HepG2 (cell line): ENCODE data around the gene IFT27. TPM values are rescaled to one million over a fixed set of nuclear protein-coding genes. Genes with fewer than 3 reads are reported as not detected.

Experiments used
- ATAC-seq: fragments of 200-7000 bp; cut with Tn5 transposase; 3 replicates; pipeline ENCODE4 v1.9.1; 2020; ENCODE audit warnings: mild to moderate bottlenecking, moderate library complexity
- BruUV-seq: library from RNA; stranded (reverse); fragments of 400-500 nt; replicated peaks from 2 replicates; lab custom pipeline; 2021; lab: Mats Ljungman, UMichigan
- CTCF ChIA-PET: fragments of 300-600 bp; formaldehyde crosslinking; extraction: SDS; loops from one replicate; lab custom pipeline; 2021; ENCODE audit warnings: low total read pairs, inconsistent platforms, low intra/inter-chr PET ratio; lab: Yijun Ruan, JAX
- POLR2A ChIA-PET: fragments of 350-600 bp; sonication (Branson Sonifier 250); formaldehyde crosslinking; loops from one replicate; lab custom pipeline; 2020; ENCODE audit warnings: antibody characterized with exemption, inconsistent platforms; lab: Yijun Ruan, JAX
- DNase-seq: peaks from one replicate; pipeline ENCODE4 v3.0.0-alpha.2; 2015; ENCODE audit warnings: low spot score
- FAIRE-seq: peaks from 3 replicates; lab custom pipeline; 2011; peaks lifted over from hg19 to GRCh38; lab: Jason Lieb, UNC
- H2AFZ ChIP-seq: one replicate; pipeline ENCODE4 v1.6.1; 2011; ENCODE audit warnings: low read length, inconsistent platforms
- H3K27ac ChIP-seq: fragments of 300-600 bp; 3 replicates; pipeline ENCODE4 v1.8.0; 2011; ENCODE audit warnings: mixed run types, mild to moderate bottlenecking, mixed read lengths, low read length, inconsistent platforms; ENCODE audit not compliant: insufficient read depth; ENCODE audit errors: extremely low read length
- H3K27me3 ChIP-seq, 2 experiments: fragments of 200-600 bp in 1 of 2; 2 replicates in 1 of 2; 3 replicates in 1 of 2; pipeline versions ENCODE4 v1.6.0 to v1.8.0; 2011; ENCODE audit warnings: low read length in 2 of 2, mild to moderate bottlenecking in 2 of 2, moderate library complexity in 2 of 2, inconsistent platforms in 1 of 2; ENCODE audit not compliant: insufficient read depth in 2 of 2, control insufficient read depth in 1 of 2
- H3K36me3 ChIP-seq, 2 experiments: fragments of 200-600 bp in 1 of 2; replicated peaks in 1 of 2; 2 replicates in 1 of 2; 3 replicates in 1 of 2; pipeline versions ENCODE4 v1.5.1 to v1.8.0; 2011; ENCODE audit warnings: low read length in 2 of 2, inconsistent platforms in 1 of 2; ENCODE audit not compliant: insufficient read depth in 2 of 2, control insufficient read depth in 1 of 2
- H3K4me1 ChIP-seq: 2 replicates; pipeline ENCODE4 v1.5.1; 2012; ENCODE audit warnings: low read length, inconsistent platforms; ENCODE audit not compliant: insufficient read depth
- H3K4me2 ChIP-seq: 2 replicates; pipeline ENCODE4 v1.6.0; 2011; ENCODE audit warnings: low read depth, low read length, inconsistent platforms
- H3K4me3 ChIP-seq, 3 experiments: fragments of 200-600 bp in 1 of 3; sonication (generic), shearing (Covaris generic) in 1 of 3; replicated peaks in 1 of 3; 2 replicates each; pipeline ENCODE4 v1.5.1; 2011 to 2016; ENCODE audit warnings: low read length in 3 of 3, inconsistent platforms in 2 of 3, low read depth in 2 of 3, mild to moderate bottlenecking in 2 of 3, control low read depth in 1 of 3, mixed read lengths in 1 of 3; ENCODE audit not compliant: insufficient read depth in 1 of 3
- H3K79me2 ChIP-seq: one replicate; pipeline ENCODE4 v1.6.1; 2011; ENCODE audit warnings: low read length, inconsistent platforms; ENCODE audit not compliant: insufficient read depth
- H3K9ac ChIP-seq: 2 replicates; pipeline ENCODE4 v1.6.0; 2011; ENCODE audit warnings: mild to moderate bottlenecking, low read depth, low read length, inconsistent platforms; ENCODE audit not compliant: insufficient read depth
- H3K9me3 ChIP-seq: 2 replicates; pipeline ENCODE4 v1.5.1; 2012; ENCODE audit warnings: mild to moderate bottlenecking, low read length
- H4K20me1 ChIP-seq: 2 replicates; pipeline ENCODE4 v1.6.0; 2011; ENCODE audit warnings: inconsistent platforms, mild to moderate bottlenecking, low read length, moderate library complexity; ENCODE audit not compliant: insufficient read depth
- CBX1 ChIP-seq: IDR thresholded peaks from one replicate; pipeline ENCODE4 v1.6.1; 2016; ENCODE audit warnings: antibody characterized with exemption, low read depth
- ELF1 ChIP-seq: sonication (generic); formaldehyde crosslinking; IDR thresholded peaks from 2 replicates; pipeline ENCODE4 v1.4.0; 2020; ENCODE audit warnings: missing genetic modification reagents
- KLF9 ChIP-seq: IDR thresholded peaks from 2 replicates; pipeline ENCODE4 v1.6.1; 2016; ENCODE audit warnings: low read depth
- RFX1 ChIP-seq: fragments of 450-650 bp; IDR thresholded peaks from 2 replicates; pipeline ENCODE4 v1.6.1; 2017
- SRY ChIP-seq: sonication (generic); formaldehyde crosslinking; IDR thresholded peaks from 2 replicates; pipeline ENCODE4 v1.8.0; 2022; ENCODE audit warnings: mild to moderate bottlenecking, missing genetic modification reagents
- TP53 ChIP-seq: sonication (generic); formaldehyde crosslinking; conservative IDR thresholded peaks from 2 replicates; pipeline ENCODE4 v1.4.0; 2020; ENCODE audit warnings: missing genetic modification reagents
- ZFP62 ChIP-seq: sonication (generic); formaldehyde crosslinking; IDR thresholded peaks from 2 replicates; pipeline ENCODE4 v1.4.0; 2020; ENCODE audit warnings: missing genetic modification reagents
- ZKSCAN8 ChIP-seq: IDR thresholded peaks from 2 replicates; pipeline ENCODE4 v1.6.1; 2016; ENCODE audit warnings: borderline replicate concordance, missing genetic modification reagents, missing compliant biosample characterization
- ZNF160 ChIP-seq: sonication (generic); formaldehyde crosslinking; IDR thresholded peaks from 2 replicates; pipeline ENCODE4 v1.8.0; 2022; ENCODE audit warnings: mild to moderate bottlenecking, inconsistent platforms, missing genetic modification reagents
- ZNF33A ChIP-seq: sonication (generic); formaldehyde crosslinking; IDR thresholded peaks from 2 replicates; pipeline ENCODE4 v1.5.1; 2020; ENCODE audit warnings: missing genetic modification reagents, mild to moderate bottlenecking, moderate library complexity, borderline replicate concordance
- ZNF44 ChIP-seq: sonication (generic); formaldehyde crosslinking; IDR thresholded peaks from 2 replicates; pipeline ENCODE4 v1.5.1; 2020; ENCODE audit warnings: mild to moderate bottlenecking, missing genetic modification reagents
- ZSCAN25 ChIP-seq: sonication (generic); formaldehyde crosslinking; IDR thresholded peaks from 2 replicates; pipeline ENCODE4 v1.8.0; 2022; ENCODE audit warnings: mild to moderate bottlenecking, missing genetic modification reagents
- whole genome bisulfite sequencing: methylation state at CpG from one replicate; pipeline ENCODE4 v1.1.6; 2017; ENCODE audit warnings: low lambda C conversion rate; 5-methylcytosine and 5-hydroxymethylcytosine counted together
- in situ Hi-C: cut with HindIII; loops from 2 replicates; pipeline ENCODE4 v1.10.0; 2017; ENCODE audit warnings: low pct_unique_long_range_greater_than_20kb; ENCODE audit not compliant: extremely low pct_ligation_motif_present
- intact Hi-C: fragments of 100-400 bp; cut with micrococcal nuclease; formaldehyde crosslinking; loops from one replicate; pipeline ENCODE4 v1.10.0; 2022; ENCODE audit not compliant: unreplicated experiment
- polyA plus RNA-seq, 8 experiments: library from polyadenylated mRNA; depleted of rRNA in 3 of 8; stranded (reverse) in 7 of 8; unstranded in 1 of 8; fragments of >200 nt; fragmentation: Illumina TruSeq in 4 of 8; extraction: Trizol in 4 of 8; gene quantifications; 2 replicates each; pipeline versions ENCODE4 v1.2.1 to v1.2.3, GENCODE V29; 2011 to 2016; ENCODE audit warnings: low read depth in 4 of 8, missing spikeins in 1 of 8, mixed read lengths in 1 of 8; ENCODE audit not compliant: insufficient read depth in 1 of 8
- total RNA-seq, 5 experiments: library from RNA; depleted of rRNA; stranded (reverse); fragments of >200 nt; fragmentation: Illumina TruSeq; extraction: Trizol; gene quantifications; 2 replicates each; pipeline ENCODE4 v1.2.3, GENCODE V29; 2016; ENCODE audit warnings: low read depth in 1 of 5
- TF ChIP-seq, protein P1 (sequence below): sonication (generic); formaldehyde crosslinking; IDR thresholded peaks from 2 replicates; pipeline ENCODE4 v1.4.0; 2020; ENCODE audit warnings: missing genetic modification reagents
- TF ChIP-seq, protein P2 (sequence below): sonication (generic); formaldehyde crosslinking; IDR thresholded peaks from 2 replicates; pipeline ENCODE4 v1.4.0; 2020; ENCODE audit warnings: missing genetic modification reagents, borderline replicate concordance
- TF ChIP-seq, protein P3 (sequence below): IDR thresholded peaks from 2 replicates; pipeline ENCODE4 v1.6.1; 2012; ENCODE audit warnings: inconsistent platforms
- TF ChIP-seq, protein P4 (sequence below): sonication (generic); formaldehyde crosslinking; IDR thresholded peaks from 2 replicates; pipeline ENCODE4 v1.4.0; 2020; ENCODE audit warnings: missing genetic modification reagents

Gene IFT27
- total and polyA plus RNA-seq, 2 of the 13 experiments (the other 11 are each of a cell fraction or from before 2014, with no cell fraction given), result 0.25 to 0.33 TPM

DNA sequence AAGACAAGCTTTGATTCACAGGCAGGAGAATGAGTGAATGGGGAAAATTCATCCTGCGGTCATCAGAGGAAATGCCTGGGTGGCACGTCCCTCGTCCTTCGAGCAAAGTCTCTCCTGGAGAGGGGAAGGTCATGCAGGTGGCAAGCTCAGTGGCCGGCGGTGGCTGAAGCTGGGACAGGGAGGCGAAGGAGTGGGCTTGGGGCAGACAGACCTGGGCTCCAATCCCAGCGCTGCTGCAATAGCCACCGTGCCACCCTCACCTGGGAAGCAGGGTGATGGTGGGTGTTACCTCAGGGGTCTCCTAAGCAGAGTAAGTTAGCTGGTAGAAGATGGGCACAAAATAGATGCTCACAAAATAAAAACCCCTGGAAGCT is 49.9 kb downstream of the IFT27 start:
- BruUV-seq, result no TSS peak
- no peak overlapping the region for H3K9ac ChIP-seq
- WGBS, result 20% methylated on average over 6 of the region's 9 CpGs
- in situ Hi-C loops (no loop called here), intact Hi-C loops (no loop called here)
- H3K9me3 ChIP-seq, result no peaks in the 10 kb centered on the region
- no peaks in the 10 kb centered on the region for H4K20me1 ChIP-seq
- H3K4me2 ChIP-seq, result no peak overlapping the region
- FAIRE-seq, result no peak
- ChIA-PET CTCF (no interaction called here), POLR2A (no interaction called here)
- H3K79me2 ChIP-seq, result no peaks in the 10 kb centered on the region
- H3K27me3 ChIP-seq, result peaks cover 1 to 25% of the 10 kb centered on the region in 2 experiments; a peak in 4 of 5 replicates
- H3K36me3 ChIP-seq, result no peaks in the 10 kb centered on the region
- DNase-seq, result no peak
- no peaks in the 10 kb centered on the region for H3K4me1 ChIP-seq
- no peak overlapping the region for H3K4me3 ChIP-seq
- no peak overlapping the region for H3K27ac ChIP-seq
- ATAC-seq, result no peak
- no peak overlapping the region for H2AFZ ChIP-seq
- no peak for TF ChIP-seq ZNF33A
- TF ChIP-seq, protein P1, sequence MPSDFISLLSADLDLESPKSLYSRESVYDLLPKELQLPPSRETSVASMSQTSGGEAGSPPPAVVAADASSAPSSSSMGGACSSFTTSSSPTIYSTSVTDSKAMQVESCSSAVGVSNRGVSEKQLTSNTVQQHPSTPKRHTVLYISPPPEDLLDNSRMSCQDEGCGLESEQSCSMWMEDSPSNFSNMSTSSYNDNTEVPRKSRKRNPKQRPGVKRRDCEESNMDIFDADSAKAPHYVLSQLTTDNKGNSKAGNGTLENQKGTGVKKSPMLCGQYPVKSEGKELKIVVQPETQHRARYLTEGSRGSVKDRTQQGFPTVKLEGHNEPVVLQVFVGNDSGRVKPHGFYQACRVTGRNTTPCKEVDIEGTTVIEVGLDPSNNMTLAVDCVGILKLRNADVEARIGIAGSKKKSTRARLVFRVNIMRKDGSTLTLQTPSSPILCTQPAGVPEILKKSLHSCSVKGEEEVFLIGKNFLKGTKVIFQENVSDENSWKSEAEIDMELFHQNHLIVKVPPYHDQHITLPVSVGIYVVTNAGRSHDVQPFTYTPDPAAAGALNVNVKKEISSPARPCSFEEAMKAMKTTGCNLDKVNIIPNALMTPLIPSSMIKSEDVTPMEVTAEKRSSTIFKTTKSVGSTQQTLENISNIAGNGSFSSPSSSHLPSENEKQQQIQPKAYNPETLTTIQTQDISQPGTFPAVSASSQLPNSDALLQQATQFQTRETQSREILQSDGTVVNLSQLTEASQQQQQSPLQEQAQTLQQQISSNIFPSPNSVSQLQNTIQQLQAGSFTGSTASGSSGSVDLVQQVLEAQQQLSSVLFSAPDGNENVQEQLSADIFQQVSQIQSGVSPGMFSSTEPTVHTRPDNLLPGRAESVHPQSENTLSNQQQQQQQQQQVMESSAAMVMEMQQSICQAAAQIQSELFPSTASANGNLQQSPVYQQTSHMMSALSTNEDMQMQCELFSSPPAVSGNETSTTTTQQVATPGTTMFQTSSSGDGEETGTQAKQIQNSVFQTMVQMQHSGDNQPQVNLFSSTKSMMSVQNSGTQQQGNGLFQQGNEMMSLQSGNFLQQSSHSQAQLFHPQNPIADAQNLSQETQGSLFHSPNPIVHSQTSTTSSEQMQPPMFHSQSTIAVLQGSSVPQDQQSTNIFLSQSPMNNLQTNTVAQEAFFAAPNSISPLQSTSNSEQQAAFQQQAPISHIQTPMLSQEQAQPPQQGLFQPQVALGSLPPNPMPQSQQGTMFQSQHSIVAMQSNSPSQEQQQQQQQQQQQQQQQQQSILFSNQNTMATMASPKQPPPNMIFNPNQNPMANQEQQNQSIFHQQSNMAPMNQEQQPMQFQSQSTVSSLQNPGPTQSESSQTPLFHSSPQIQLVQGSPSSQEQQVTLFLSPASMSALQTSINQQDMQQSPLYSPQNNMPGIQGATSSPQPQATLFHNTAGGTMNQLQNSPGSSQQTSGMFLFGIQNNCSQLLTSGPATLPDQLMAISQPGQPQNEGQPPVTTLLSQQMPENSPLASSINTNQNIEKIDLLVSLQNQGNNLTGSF, result no peak
- no peak for TF ChIP-seq ZSCAN25
- no peak for TF ChIP-seq ELF1
- TF ChIP-seq, protein P2, sequence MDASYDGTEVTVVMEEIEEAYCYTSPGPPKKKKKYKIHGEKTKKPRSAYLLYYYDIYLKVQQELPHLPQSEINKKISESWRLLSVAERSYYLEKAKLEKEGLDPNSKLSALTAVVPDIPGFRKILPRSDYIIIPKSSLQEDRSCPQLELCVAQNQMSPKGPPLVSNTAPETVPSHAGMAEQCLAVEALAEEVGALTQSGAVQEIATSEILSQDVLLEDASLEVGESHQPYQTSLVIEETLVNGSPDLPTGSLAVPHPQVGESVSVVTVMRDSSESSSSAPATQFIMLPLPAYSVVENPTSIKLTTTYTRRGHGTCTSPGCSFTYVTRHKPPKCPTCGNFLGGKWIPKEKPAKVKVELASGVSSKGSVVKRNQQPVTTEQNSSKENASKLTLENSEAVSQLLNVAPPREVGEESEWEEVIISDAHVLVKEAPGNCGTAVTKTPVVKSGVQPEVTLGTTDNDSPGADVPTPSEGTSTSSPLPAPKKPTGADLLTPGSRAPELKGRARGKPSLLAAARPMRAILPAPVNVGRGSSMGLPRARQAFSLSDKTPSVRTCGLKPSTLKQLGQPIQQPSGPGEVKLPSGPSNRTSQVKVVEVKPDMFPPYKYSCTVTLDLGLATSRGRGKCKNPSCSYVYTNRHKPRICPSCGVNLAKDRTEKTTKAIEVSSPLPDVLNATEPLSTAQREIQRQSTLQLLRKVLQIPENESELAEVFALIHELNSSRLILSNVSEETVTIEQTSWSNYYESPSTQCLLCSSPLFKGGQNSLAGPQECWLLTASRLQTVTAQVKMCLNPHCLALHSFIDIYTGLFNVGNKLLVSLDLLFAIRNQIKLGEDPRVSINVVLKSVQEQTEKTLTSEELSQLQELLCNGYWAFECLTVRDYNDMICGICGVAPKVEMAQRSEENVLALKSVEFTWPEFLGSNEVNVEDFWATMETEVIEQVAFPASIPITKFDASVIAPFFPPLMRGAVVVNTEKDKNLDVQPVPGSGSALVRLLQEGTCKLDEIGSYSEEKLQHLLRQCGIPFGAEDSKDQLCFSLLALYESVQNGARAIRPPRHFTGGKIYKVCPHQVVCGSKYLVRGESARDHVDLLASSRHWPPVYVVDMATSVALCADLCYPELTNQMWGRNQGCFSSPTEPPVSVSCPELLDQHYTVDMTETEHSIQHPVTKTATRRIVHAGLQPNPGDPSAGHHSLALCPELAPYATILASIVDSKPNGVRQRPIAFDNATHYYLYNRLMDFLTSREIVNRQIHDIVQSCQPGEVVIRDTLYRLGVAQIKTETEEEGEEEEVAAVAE (CRISPR knock-in tag), result no peak
- TF ChIP-seq RFX1, result no peak
- no peak for TF ChIP-seq ZNF44 (CRISPR knock-in tag)
- TF ChIP-seq ZFP62 (CRISPR knock-in tag), result no peak
- TF ChIP-seq, protein P3, sequence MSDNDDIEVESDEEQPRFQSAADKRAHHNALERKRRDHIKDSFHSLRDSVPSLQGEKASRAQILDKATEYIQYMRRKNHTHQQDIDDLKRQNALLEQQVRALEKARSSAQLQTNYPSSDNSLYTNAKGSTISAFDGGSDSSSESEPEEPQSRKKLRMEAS, result no peak
- no peak for TF ChIP-seq SRY (CRISPR knock-in tag)
- no peak for TF ChIP-seq TP53 (CRISPR knock-in tag)
- TF ChIP-seq CBX1, result no peak
- no peak for TF ChIP-seq KLF9
- TF ChIP-seq, protein P4, sequence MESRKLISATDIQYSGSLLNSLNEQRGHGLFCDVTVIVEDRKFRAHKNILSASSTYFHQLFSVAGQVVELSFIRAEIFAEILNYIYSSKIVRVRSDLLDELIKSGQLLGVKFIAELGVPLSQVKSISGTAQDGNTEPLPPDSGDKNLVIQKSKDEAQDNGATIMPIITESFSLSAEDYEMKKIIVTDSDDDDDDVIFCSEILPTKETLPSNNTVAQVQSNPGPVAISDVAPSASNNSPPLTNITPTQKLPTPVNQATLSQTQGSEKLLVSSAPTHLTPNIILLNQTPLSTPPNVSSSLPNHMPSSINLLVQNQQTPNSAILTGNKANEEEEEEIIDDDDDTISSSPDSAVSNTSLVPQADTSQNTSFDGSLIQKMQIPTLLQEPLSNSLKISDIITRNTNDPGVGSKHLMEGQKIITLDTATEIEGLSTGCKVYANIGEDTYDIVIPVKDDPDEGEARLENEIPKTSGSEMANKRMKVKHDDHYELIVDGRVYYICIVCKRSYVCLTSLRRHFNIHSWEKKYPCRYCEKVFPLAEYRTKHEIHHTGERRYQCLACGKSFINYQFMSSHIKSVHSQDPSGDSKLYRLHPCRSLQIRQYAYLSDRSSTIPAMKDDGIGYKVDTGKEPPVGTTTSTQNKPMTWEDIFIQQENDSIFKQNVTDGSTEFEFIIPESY (CRISPR knock-in tag), result no peak
- TF ChIP-seq ZKSCAN8 (CRISPR knock-in tag), result no peak
- TF ChIP-seq ZNF160 (CRISPR knock-in tag), result no peak
